Islet precursor cell (in vitro differentiated cells): ENCODE measurements around the gene SSU72.
"Not testable (repeated sequence)": the region's sequence is repeated elsewhere in the genome, so short reads cannot be mapped to it uniquely, and the experiment has no call there.

ENCODE experiments used
- DNase-seq: peaks from one replicate; pipeline ENCODE4 v3.0.0-alpha.2; 2018

The SSU72 gene

GRCh38 chr1:1609822-1610485, 35.3 kb upstream of the SSU72 start:
- no peak for DNase-seq

GRCh38 chr1:1606232-1606631, 31.6 kb upstream of the SSU72 start:
- DNase-seq: no peak

- no peak for DNase-seq
Observed at GRCh38 chr1:1605724-1606123, 31.1 kb upstream of the SSU72 start.

GRCh38 chr1:1605034-1605591, 30.4 kb upstream of the SSU72 start:
- DNase-seq: no peak

GRCh38 chr1:1604374-1605033, 29.8 kb upstream of the SSU72 start:
- no peak for DNase-seq

- DNase-seq: no peak
Observed at GRCh38 chr1:1603671-1604373, 29.2 kb upstream of the SSU72 start.

- DNase-seq: no peak
Observed at GRCh38 chr1:1602968-1603506, 28.4 kb upstream of the SSU72 start.

GRCh38 chr1:1602304-1602967, 27.8 kb upstream of the SSU72 start:
- DNase-seq: no peak

- no peak for DNase-seq
Observed at GRCh38 chr1:1601564-1602303, 27.1 kb upstream of the SSU72 start.

- no peak for DNase-seq
Observed at GRCh38 chr1:1600861-1601563, 26.3 kb upstream of the SSU72 start.

GRCh38 chr1:1599935-1600860, 25.5 kb upstream of the SSU72 start, which contains the start of gene FNDC10:
Gene FNDC10 (minus strand): TSS chr1:1600135. CDS start chr1:1600015, 120 bp downstream.
- DNase-seq: peak; percentile 61

- peak; percentile 58 for DNase-seq
Observed at GRCh38 chr1:1599030-1599934, 24.6 kb upstream of the SSU72 start.

GRCh38 chr1:1598720-1599029, 24.0 kb upstream of the SSU72 start:
- DNase-seq: no peak

GRCh38 chr1:1598051-1598719, 23.5 kb upstream of the SSU72 start:
- peak; percentile 49 for DNase-seq

GRCh38 chr1:1597275-1597930, 22.7 kb upstream of the SSU72 start:
- peak; percentile 65 for DNase-seq

GRCh38 chr1:1596493-1597274, 22.0 kb upstream of the SSU72 start:
- peak; percentile 57 for DNase-seq

- DNase-seq: not testable (repeated sequence)
Observed at GRCh38 chr1:1595341-1595740, 20.7 kb upstream of the SSU72 start.
